Stomach (tissue), 9 donors: Measurements from ENCODE around the gene DDX46. TPM values are rescaled to one million over a fixed set of nuclear protein-coding genes. Genes with fewer than 3 reads are reported as not detected.

Experiments used
- DNase-seq, 2 donors: peaks; one replicate each; pipeline versions ENCODE4 v3.0.0 to v3.0.0-alpha.2; 2013 to 2019
- H3K27ac ChIP-seq, 5 donors: fragments of 200-600 bp in 4 of 5; sonication (generic) in 4 of 5; one replicate each; pipeline ENCODE4 v1.5.1; 2013 to 2019; ENCODE audit warnings: mild to moderate bottlenecking in 1 of 5, moderate library complexity in 1 of 5
- H3K27me3 ChIP-seq, 3 donors: fragments of 200-600 bp; sonication (generic); one replicate each; pipeline ENCODE4 v1.5.1; 2017 to 2019; ENCODE audit warnings: mixed run types in 1 of 3
- H3K36me3 ChIP-seq, 4 donors: fragments of 200-600 bp; sonication (generic); 1 replicate in 3 of 4; 2 replicates in 1 of 4; pipeline ENCODE4 v1.5.1; 2016 to 2019
- H3K4me1 ChIP-seq, 4 donors: fragments of 200-600 bp; sonication (generic); one replicate each; pipeline ENCODE4 v1.5.1; 2016 to 2019
- H3K4me3 ChIP-seq, 4 donors: fragments of 200-600 bp; sonication (generic) in 3 of 4; one replicate each; pipeline ENCODE4 v1.5.1; 2016 to 2019; ENCODE audit warnings: mild to moderate bottlenecking in 1 of 4
- H3K9me3 ChIP-seq, 4 donors: fragments of 200-600 bp; sonication (generic); one replicate each; pipeline ENCODE4 v1.5.1; 2016 to 2019
- EP300 ChIP-seq: sonication (generic); formaldehyde crosslinking; IDR thresholded peaks from one replicate; pipeline ENCODE4 v1.6.1; 2017; ENCODE audit warnings: antibody characterized with exemption
- POLR2A ChIP-seq, 4 donors: fragments of 450-650 bp; IDR thresholded peaks; one replicate each; pipeline ENCODE4 v1.6.1; 2016; ENCODE audit warnings: antibody characterized with exemption in 4 of 4, control low read depth in 2 of 4, mild to moderate bottlenecking in 1 of 4, moderate library complexity in 1 of 4
- POLR2AphosphoS5 ChIP-seq, 3 donors: sonication (generic); formaldehyde crosslinking; IDR thresholded peaks; one replicate each; pipeline ENCODE4 v1.6.1; 2016; ENCODE audit warnings: antibody characterized with exemption in 3 of 3
- WGBS, 5 donors: extraction: QIAGEN DNeasy Blood & Tissue Kit in 3 of 5; methylation state at CpG; one replicate each; pipeline versions ENCODE4 v1.1.5 to v1.1.7; 2013 to 2018; 5-methylcytosine and 5-hydroxymethylcytosine counted together
- intact Hi-C: fragments of 100-400 bp; cut with DNase I; formaldehyde crosslinking; loops from one replicate; pipeline ENCODE4 v1.15.1; 2023; ENCODE audit warnings: low total_unique reads
- polyA plus RNA-seq, 3 donors: library from polyadenylated mRNA; stranded (reverse); fragments of 200-250 nt; gene quantifications; one replicate each; pipeline ENCODE4 v1.2.3, GENCODE V29; 2013
- total RNA-seq, 5 donors: library from RNA; depleted of rRNA; stranded (reverse); fragments of >200 nt; gene quantifications; one replicate each; pipeline versions ENCODE4 v1.1.0 to v1.2.3, GENCODE V29; 2014 to 2016
- TF ChIP-seq, protein P1 (sequence below), 7 experiments: fragments of 450-650 bp in 4 of 7; fragments of 200-600 bp in 3 of 7; sonication (generic) in 3 of 7; IDR thresholded peaks; one replicate each; pipeline ENCODE4 v1.5.1; 2016 to 2019; ENCODE audit warnings: antibody characterized with exemption in 7 of 7, control low read depth in 2 of 7, mild to moderate bottlenecking in 1 of 7
- donor health status: healthy with polysubstance abuse.
- donor health status: Bipolar disorder and iron deficiency.
- donor health status: healthy.

DDX46 gene
- total and polyA plus RNA-seq, 8 donors = 10.0 to 64.6 (median 32.7) TPM

- H3K36me3 ChIP-seq = peaks cover 48 to 100% (median 99%) of the 10 kb centered on the region in 4 donors
- intact Hi-C loops = no loop called here
- TF ChIP-seq POLR2A (IDR thresholded peaks at IDR 0.05) (no peak), POLR2AphosphoS5 (IDR thresholded peaks at IDR 0.05) (no peak), EP300 (no peak)
- TF ChIP-seq, protein P1, sequence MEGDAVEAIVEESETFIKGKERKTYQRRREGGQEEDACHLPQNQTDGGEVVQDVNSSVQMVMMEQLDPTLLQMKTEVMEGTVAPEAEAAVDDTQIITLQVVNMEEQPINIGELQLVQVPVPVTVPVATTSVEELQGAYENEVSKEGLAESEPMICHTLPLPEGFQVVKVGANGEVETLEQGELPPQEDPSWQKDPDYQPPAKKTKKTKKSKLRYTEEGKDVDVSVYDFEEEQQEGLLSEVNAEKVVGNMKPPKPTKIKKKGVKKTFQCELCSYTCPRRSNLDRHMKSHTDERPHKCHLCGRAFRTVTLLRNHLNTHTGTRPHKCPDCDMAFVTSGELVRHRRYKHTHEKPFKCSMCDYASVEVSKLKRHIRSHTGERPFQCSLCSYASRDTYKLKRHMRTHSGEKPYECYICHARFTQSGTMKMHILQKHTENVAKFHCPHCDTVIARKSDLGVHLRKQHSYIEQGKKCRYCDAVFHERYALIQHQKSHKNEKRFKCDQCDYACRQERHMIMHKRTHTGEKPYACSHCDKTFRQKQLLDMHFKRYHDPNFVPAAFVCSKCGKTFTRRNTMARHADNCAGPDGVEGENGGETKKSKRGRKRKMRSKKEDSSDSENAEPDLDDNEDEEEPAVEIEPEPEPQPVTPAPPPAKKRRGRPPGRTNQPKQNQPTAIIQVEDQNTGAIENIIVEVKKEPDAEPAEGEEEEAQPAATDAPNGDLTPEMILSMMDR (IDR thresholded peaks at IDR 0.05) = no peak
- H3K9me3 ChIP-seq = no peaks in the 10 kb centered on the region
- no peaks in the 10 kb centered on the region for H3K27me3 ChIP-seq
- WGBS, 5 donors = 96 to 97% (median 97%) methylated on average over 2 of the region's 2 CpGs
- DNase-seq = no peak
- H3K27ac ChIP-seq = no peak overlapping the region
- no peaks in the 10 kb centered on the region for H3K4me1 ChIP-seq
- H3K4me3 ChIP-seq = no peak overlapping the region
These were observed 33.0 kb downstream of the DDX46 start for GRCh38 chr5:134791580-134791979.

GRCh38 chr5:134792286-134792685 is 33.7 kb downstream of the DDX46 start:
- TF ChIP-seq POLR2AphosphoS5 (IDR thresholded peaks at IDR 0.05) (no peak), POLR2A (IDR thresholded peaks at IDR 0.05) (no peak), EP300 (no peak)
- TF ChIP-seq, protein P1 (IDR thresholded peaks at IDR 0.05) = no peak
- Histone ChIP-seq H3K4me3 (no peak overlapping the region), H3K27ac (no peak overlapping the region), H3K9me3 (no peaks in the 10 kb centered on the region), H3K36me3 (peaks cover 55 to 100% (median 99%) of the 10 kb centered on the region in 4 donors), H3K4me1 (no peaks in the 10 kb centered on the region), H3K27me3 (no peaks in the 10 kb centered on the region)
- intact Hi-C loops = no loop called here
- WGBS, 5 donors = 91 to 95% (median 91%) methylated on average over 3 of the region's 3 CpGs
- DNase-seq = no peak

- Histone ChIP-seq H3K4me1 (no peaks in the 10 kb centered on the region), H3K27ac (no peak overlapping the region), H3K27me3 (no peaks in the 10 kb centered on the region), H3K36me3 (peaks cover 62 to 100% (median 99%) of the 10 kb centered on the region in 4 donors), H3K4me3 (no peak overlapping the region), H3K9me3 (no peaks in the 10 kb centered on the region)
- WGBS, 5 donors = 88 to 97% (median 95%) methylated on average over 4 of the region's 4 CpGs
- DNase-seq = no peak
- TF ChIP-seq, protein P1 (IDR thresholded peaks at IDR 0.05) = no peak
- TF ChIP-seq POLR2A (IDR thresholded peaks at IDR 0.05) (no peak), EP300 (no peak), POLR2AphosphoS5 (IDR thresholded peaks at IDR 0.05) (no peak)
- intact Hi-C loops = no loop called here
These were observed 34.5 kb downstream of the DDX46 start for GRCh38 chr5:134793111-134793510.

DNA sequence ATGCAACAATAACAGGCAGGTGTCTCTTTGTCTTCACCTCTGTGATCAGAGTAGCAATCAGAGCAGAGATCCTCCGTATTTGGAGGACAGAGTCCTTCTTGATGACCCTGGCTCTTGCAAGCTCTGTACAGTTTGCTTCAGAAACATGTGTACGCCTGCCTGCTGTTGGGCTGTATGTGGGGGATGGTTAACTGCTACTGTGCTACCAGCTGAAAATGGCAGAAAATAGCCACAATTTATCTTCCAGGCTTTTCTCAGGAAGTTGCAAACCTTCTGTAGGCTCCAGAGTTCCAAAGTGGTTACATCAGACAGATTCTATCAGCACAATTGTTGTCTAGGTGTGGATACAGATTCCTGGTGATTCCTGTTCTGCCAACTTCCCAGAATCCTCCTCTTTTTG is 35.5 kb downstream of the DDX46 start:
- TF ChIP-seq POLR2AphosphoS5 (IDR thresholded peaks at IDR 0.05) (no peak), EP300 (no peak), POLR2A (IDR thresholded peaks at IDR 0.05) (no peak)
- TF ChIP-seq, protein P1 (IDR thresholded peaks at IDR 0.05) = no peak
- intact Hi-C loops = no loop called here
- Histone ChIP-seq H3K36me3 (peaks cover 72 to 100% (median 99%) of the 10 kb centered on the region in 4 donors), H3K4me1 (no peaks in the 10 kb centered on the region), H3K27ac (no peak overlapping the region), H3K9me3 (no peaks in the 10 kb centered on the region), H3K27me3 (no peaks in the 10 kb centered on the region), H3K4me3 (no peak overlapping the region)
- 89 to 97% (median 93%) methylated on average over 2 of the region's 2 CpGs for WGBS, 5 donors
- DNase-seq = no peak
